Activated naive CD4-positive, alpha-beta T cell treated with anti-CD3 and anti-CD28 coated beads for 36 hours (primary cell): ENCODE results near the gene SYP. TPM values are rescaled to one million over a fixed set of nuclear protein-coding genes. Genes with fewer than 3 reads are reported as not detected.

Experiments
- CTCF ChIA-PET: fragments of 350-600 bp; sonication (Branson Sonifier 250); formaldehyde crosslinking; loops from one replicate; lab custom pipeline; 2021; ENCODE audit warnings: antibody characterized with exemption; lab: Charles Lee
- DNase-seq: peaks from one replicate; pipeline ENCODE4 v3.0.0-alpha.2; 2020
- H3K27ac Mint-ChIP-seq: one replicate; pipeline ENCODE4 v1.8.0; 2021; ENCODE audit warnings: mild to moderate bottlenecking, mixed read lengths
- H3K27me3 Mint-ChIP-seq: one replicate; pipeline ENCODE4 v1.8.0; 2021; ENCODE audit warnings: low read depth, mixed read lengths
- H3K36me3 Mint-ChIP-seq: one replicate; pipeline ENCODE4 v1.8.0; 2021; ENCODE audit warnings: low read depth, mixed read lengths
- H3K4me1 Mint-ChIP-seq: one replicate; pipeline ENCODE4 v1.8.0; 2021; ENCODE audit warnings: low read depth, mixed read lengths
- H3K4me3 Mint-ChIP-seq: one replicate; pipeline ENCODE4 v1.8.0; 2021; ENCODE audit warnings: mild to moderate bottlenecking, moderate library complexity, mixed read lengths
- H3K9me3 Mint-ChIP-seq: one replicate; pipeline ENCODE4 v1.8.0; 2021; ENCODE audit warnings: mixed read lengths
- intact Hi-C: fragments of 100-400 bp; cut with micrococcal nuclease; formaldehyde crosslinking; loops from one replicate; pipeline ENCODE4 v1.15.1; 2023
- total RNA-seq, 2 experiments: library from RNA; stranded (reverse); gene quantifications; one replicate each; pipeline ENCODE4 v1.2.3, GENCODE V29; 2021

Gene SYP
- total RNA-seq, 2 experiments from 2014 or later, result 2.5 to 2.6 TPM

DNA sequence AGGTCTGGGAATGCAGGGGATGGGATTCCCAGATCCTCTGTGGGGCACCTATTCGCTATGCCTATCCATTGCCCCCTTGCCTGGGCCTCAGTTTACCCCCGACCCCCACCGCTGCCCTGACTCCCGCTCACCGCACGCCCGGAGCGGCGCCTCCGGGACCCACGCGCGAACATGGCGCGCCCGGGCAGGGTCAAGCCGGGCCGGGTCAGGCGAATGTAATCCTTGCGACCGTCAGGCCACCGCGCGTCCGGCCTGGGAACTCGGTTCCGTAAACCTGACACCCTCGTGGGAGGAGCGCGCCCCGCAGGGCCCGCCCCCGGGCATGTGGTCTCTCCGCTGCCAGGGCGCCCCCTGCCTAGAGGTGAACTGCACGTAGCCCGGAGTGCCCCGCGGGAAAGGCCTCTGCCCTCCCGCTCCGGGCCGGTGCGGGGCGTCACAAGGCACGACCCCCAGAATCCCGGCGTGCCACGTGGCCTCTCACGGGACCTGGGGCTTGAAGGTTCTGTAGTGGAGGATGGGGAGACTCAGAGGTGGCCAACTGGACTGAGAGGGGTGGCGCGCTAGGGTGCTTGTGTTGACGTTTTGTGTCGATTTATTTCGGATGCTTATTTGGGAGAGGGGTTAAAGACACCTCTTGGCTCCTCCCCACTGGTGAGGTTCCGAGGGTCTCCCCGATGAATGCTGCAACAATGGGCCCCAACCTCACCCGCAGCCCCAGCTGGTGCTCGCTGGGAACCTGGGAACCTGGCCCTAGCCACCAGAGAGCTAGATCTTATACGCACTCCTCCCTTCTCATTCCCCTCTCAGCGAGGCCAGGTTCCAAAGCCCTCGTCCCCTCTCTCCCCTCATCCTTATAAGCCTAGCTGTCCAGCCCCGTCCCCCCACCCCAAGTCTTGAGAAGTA, 13.6 kb downstream of the SYP start, which contains the start of gene PRICKLE3:
TSS of gene PRICKLE3 (minus strand) at position 249 of the 903 bp plus-strand sequence. CDS start at position 173, 76 bp downstream.
- CTCF ChIA-PET, result interaction anchor here (0.6 kb wide), 1 partner anchor 25 kb away, joined by 3 read pairs; no protein-coding TSS in a partner anchor
- no peaks in the 10 kb centered on the region for H3K9me3 Mint-ChIP-seq
- peak; percentile 82 for DNase-seq
- H3K27ac Mint-ChIP-seq, result peak within 1 kb of the TSS; percentile 84
- H3K27me3 Mint-ChIP-seq, result no peaks in the 10 kb centered on the region
- H3K4me3 Mint-ChIP-seq, result peak within 1 kb of the TSS; percentile 83
- peaks cover 16% of the 10 kb centered on the region for H3K4me1 Mint-ChIP-seq
- intact Hi-C loops, result loop anchor here (5.0 kb wide), 1 partner anchor 691 kb away; the partner anchor contains the start of gene USP27X
- H3K36me3 Mint-ChIP-seq, result peaks cover 4% of the 10 kb centered on the region

DNA sequence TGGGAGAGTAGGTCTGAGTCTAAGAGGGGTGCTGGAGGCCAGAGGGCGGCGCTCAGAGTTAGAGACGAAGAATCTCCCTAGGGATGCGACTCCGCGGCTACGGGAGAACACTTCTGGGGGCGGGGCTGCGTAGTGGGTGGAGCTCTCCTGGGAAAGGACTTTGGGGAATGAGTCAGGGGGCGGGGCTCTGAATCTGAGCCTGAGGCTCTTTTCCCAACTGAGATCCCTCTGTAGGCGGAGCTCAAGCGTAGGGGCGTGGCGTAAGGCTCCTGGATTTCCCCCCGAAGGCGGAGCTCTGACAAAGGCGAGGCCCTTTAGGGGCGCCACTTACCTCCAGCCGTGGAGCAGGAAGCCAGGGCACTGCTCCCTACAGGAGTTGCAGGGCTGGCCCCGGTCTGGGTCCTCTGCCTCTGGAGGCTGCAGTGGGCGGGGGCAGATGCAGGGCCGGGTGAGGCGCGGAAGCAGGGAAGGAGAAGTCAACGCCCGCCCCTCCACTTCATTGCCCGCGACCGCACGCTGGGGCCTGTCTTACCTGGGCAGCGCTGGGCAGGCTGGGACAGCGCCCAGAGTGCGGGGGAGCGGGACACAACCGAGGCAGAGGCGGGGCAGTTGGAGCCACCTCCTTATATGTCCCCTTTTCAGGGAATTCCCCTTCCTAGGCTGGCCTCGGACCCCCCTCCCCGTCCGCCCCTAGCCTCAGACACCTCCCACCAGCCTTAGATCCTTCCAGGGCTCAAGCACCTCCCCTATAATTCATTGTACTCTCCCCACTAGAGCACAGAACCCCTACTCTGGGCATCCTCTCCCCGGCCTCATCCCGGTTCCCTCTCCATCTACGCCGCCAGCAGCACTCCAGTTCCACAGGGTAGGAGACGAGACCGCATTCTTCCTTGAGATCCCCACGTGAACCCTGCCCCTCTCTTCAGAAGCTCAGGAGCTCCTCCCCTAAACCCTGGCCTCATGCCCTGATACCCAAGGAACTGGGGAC, 15.4 kb downstream of the SYP start:
- Mint-ChIP-seq H3K27ac (peak overlapping the region; percentile 84), H3K27me3 (no peaks in the 10 kb centered on the region), H3K9me3 (no peaks in the 10 kb centered on the region), H3K36me3 (peaks cover 9% of the 10 kb centered on the region), H3K4me1 (peaks cover 13% of the 10 kb centered on the region), H3K4me3 (peak overlapping the region; percentile 83)
- intact Hi-C loops, result loop anchor here (1.0 to 5.0 kb wide), 3 partner anchors 12 to 693 kb away; partner anchors contain the start of gene USP27X
- DNase-seq, result peak; percentile 70
- CTCF ChIA-PET, result interaction anchor here (1.0 kb wide), 1 partner anchor 8 kb away, joined by 3 read pairs; no protein-coding TSS in a partner anchor

DNA sequence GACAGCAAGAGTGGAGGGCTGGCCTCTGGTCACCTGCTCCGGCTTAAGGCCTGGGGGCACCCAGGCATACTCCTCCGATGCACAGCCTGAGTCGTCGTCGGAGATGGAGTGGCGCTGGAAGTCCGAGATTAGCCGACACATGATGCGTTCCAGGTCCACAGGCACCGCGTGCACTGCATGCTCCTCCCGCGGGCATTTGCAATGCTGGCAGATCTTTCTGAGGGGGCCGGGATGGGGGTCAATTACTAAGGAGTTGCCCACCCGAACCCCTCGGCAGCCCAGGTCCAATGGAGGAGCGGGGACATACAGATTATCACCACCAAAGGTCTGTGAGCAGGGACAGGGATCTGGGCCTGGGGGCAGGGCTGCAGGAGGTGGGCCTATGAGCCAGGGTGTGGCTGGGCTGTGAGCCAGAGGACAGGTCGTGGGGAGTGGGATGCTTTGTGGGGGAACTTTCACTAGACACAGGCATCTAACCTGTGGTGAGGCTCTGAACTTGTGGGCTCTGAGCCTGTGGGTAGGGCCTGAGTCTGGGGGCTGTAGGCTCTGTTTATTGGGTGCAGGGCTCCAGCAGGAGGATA, 16.2 kb downstream of the SYP start:
- peaks cover 9% of the 10 kb centered on the region for H3K4me1 Mint-ChIP-seq
- no peak for DNase-seq
- H3K4me3 Mint-ChIP-seq, result no peak overlapping the region
- intact Hi-C loops, result loop anchor here (1.0 to 2.0 kb wide), 2 partner anchors 11 to 17 kb away; no protein-coding TSS in a partner anchor
- H3K27ac Mint-ChIP-seq, result no peak overlapping the region
- CTCF ChIA-PET, result interaction anchor here (1.0 kb wide), 1 partner anchor 9 kb away, joined by 3 read pairs; no protein-coding TSS in a partner anchor
- H3K36me3 Mint-ChIP-seq, result peaks cover 9% of the 10 kb centered on the region
- no peaks in the 10 kb centered on the region for H3K27me3 Mint-ChIP-seq
- no peaks in the 10 kb centered on the region for H3K9me3 Mint-ChIP-seq

DNA sequence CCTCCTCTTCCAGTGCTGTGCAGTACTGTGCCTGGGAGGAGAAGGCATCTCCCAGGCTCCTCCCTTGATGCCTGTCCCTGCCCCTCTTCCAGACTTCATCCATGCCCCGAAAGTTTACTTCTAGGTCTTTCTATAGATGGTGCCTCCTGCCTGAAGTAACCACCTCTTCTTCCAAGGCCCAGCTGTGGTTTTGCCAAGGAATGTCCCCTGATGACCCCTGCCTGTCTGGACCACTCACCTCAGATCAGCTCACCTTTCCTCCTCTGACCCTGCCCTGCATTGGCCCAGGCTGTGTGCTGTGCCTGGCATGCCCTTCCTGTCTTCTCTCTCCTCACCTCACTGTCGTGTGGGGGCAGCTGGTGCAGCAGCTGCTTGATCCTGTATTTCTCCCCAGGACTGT, 20.6 kb downstream of the SYP start:
- intact Hi-C loops, result no loop called here
- H3K4me1 Mint-ChIP-seq, result peaks cover 13% of the 10 kb centered on the region
- no peak for DNase-seq
- H3K27me3 Mint-ChIP-seq, result no peaks in the 10 kb centered on the region
- H3K36me3 Mint-ChIP-seq, result peaks cover 24% of the 10 kb centered on the region
- H3K9me3 Mint-ChIP-seq, result no peaks in the 10 kb centered on the region
- no peak overlapping the region for H3K4me3 Mint-ChIP-seq
- H3K27ac Mint-ChIP-seq, result no peak overlapping the region
- CTCF ChIA-PET, result no interaction called here

DNA sequence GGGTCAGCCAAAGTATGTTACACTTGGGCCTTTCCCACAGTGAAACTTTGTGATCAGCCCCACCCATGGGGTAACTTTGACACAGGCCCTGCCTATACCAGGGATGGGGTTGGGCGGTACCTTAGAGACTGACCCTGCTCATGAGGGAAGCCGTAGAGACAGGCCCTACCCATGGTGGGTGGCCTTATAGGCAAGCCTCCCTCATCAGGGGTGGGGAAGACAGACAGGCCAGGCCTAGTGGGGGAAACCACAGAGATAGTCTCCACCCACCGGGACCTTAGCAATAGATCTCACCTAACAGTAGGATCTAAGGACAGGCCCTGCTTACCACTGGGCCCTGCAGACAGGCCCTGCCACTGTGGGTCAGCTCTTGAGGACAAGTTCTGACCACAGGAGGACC, 21.5 kb downstream of the SYP start:
- H3K4me3 Mint-ChIP-seq, result no peak overlapping the region
- intact Hi-C loops, result no loop called here
- CTCF ChIA-PET, result no interaction called here
- no peaks in the 10 kb centered on the region for H3K9me3 Mint-ChIP-seq
- H3K27ac Mint-ChIP-seq, result no peak overlapping the region
- no peak for DNase-seq
- peaks cover 12% of the 10 kb centered on the region for H3K4me1 Mint-ChIP-seq
- no peaks in the 10 kb centered on the region for H3K27me3 Mint-ChIP-seq
- peaks cover 27% of the 10 kb centered on the region for H3K36me3 Mint-ChIP-seq

DNA sequence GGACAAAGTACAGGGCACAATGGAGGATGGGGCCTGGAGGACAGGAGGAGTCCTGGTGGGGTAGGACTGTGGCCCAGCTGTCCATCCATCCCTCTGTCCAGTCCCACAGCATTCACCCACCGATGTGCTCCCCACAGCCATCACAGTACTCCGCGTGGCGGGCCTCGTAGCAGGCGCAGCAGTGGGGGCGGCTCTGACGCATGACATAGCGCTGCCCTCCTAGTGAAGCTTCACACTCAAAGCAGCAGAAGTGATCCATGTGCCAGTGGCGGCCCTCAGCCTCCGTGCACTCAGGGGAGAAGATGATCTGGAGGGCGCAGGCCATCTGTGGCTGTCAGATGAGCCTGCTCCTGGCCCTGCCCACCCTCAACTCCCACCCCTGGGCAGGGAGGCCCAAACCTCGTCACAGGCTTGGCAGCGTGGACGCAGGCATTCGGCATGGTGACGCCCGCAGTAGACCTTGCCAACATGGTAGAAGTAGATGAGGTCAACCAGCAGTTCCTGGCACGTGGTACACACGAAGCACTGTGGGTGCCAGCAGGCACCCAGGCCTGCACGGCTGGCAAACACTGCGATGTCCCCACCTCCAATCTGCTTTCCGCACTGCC, 22.0 kb downstream of the SYP start:
- no peak overlapping the region for H3K27ac Mint-ChIP-seq
- CTCF ChIA-PET, result no interaction called here
- H3K36me3 Mint-ChIP-seq, result peaks cover 33% of the 10 kb centered on the region
- intact Hi-C loops, result no loop called here
- no peaks in the 10 kb centered on the region for H3K27me3 Mint-ChIP-seq
- H3K9me3 Mint-ChIP-seq, result no peaks in the 10 kb centered on the region
- H3K4me3 Mint-ChIP-seq, result no peak overlapping the region
- no peak for DNase-seq
- peaks cover 17% of the 10 kb centered on the region for H3K4me1 Mint-ChIP-seq

DNA sequence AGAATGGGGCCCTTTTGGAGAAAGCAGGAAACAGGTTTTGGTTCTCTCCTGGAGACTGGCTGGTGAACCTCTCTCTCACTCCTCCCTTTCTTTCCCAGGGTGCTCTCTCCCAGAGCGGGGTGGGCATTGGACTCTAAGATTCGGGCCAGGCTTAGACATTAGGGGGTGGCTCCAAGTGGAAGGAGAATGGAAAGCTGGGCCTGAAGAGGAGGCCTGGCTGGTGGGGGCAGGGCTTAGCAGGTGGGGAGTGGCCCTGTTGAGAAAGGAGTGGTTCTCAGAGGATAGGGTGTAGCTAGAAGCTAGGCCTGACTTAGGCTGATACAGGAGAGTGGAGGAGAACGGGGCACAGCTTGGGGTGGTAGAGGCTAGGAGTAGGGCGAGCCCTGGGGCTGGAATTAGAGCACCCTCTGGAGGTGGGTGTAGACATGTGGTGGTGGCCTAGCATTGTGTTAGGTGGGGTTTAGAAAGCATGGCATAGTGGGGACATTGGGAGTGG, 22.6 kb downstream of the SYP start:
- no peak for DNase-seq
- CTCF ChIA-PET, result no interaction called here
- Mint-ChIP-seq H3K9me3 (no peaks in the 10 kb centered on the region), H3K4me3 (no peak overlapping the region), H3K4me1 (peaks cover 20% of the 10 kb centered on the region), H3K27ac (peak overlapping the region; percentile 61), H3K36me3 (peaks cover 36% of the 10 kb centered on the region), H3K27me3 (no peaks in the 10 kb centered on the region)
- intact Hi-C loops, result no loop called here

DNA sequence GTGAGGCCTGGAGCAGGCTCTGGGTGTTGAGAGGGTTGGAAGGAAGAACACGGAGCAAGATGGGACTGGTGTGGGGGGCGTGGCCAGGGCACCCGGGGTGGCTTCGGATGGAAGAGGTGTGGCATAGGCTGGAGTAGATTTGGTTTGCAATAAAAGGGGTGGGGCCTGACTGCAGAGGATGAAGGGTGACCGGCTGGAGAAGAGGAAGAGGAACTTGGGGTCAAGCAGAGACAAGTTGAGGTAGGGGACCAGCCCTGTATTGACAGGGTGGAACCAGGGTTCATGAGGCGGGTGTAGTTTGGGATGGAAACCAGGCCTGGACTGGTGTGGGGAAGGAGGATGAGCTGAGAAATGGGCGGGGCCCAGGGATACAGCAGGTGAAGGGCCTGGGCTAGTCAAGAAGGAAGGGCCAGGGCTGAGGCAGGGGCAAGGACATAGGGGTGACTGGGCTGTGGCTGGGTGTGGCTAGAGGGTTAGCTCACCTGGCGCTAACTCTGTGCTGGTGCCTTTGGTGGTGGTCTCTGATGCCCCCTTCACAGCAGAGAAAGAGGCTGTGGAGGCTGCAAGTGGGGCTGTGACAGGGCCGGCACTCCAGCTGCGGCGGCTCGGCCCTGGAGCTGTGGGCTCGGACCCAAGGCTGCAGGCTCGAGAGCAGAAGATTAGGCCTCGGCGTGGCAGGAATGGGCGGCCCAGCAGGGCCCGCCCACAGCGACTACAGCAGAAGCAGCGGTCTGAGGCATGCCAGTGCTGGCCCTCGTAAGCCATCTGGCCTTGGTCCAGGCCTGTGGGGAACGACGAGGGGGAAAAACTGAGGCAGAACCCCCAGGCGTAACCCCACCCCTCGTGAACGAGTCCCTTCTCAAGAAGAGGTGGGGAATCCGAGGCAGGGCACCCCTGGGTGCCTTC, 23.3 kb downstream of the SYP start:
- Mint-ChIP-seq H3K4me1 (peaks cover 20% of the 10 kb centered on the region), H3K36me3 (peaks cover 32% of the 10 kb centered on the region), H3K27me3 (no peaks in the 10 kb centered on the region), H3K9me3 (no peaks in the 10 kb centered on the region), H3K4me3 (no peak overlapping the region), H3K27ac (peak overlapping the region; percentile 61)
- CTCF ChIA-PET, result no interaction called here
- DNase-seq, result no peak
- intact Hi-C loops, result no loop called here

DNA sequence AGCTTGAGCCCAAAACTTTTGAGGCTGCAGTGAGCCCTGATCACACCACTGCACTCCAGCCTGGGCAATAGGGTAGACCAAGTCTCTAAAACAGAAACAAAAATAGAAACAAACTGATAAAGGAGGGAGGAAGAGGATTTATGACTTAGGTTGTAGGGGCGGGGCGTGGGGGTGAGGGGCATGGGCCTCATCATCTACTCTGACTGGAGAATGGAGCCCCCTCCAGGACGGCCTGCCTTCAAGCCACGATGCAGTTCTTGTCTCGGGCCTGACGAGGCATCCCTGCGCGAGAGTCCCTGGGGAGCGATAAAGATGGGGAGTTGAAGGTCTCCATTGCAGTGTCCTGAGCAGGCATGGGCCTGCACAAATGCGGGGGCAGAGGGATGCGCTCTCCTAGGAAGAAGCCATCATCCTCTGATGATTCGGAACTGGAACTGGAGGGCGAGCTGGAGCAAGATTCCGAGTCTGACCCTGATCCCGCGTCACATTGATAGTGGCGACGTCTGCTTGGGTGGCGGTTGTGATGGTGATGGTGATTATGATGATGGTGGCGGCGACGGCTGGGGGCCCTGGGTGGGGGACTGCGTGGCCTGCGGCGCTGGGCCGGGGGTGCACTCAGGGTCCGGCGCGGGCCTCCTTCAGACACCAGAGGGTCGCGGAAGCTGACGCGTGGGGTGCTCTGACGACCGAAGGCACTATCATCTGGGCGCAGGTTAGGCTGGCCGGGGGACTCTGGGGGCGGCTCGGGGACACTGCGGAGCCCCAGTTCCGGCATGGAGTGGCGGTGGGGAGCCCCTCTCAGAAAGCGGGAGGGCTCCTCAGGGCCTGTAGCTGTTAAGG, 24.3 kb downstream of the SYP start:
- DNase-seq, result no peak
- Mint-ChIP-seq H3K36me3 (peaks cover 32% of the 10 kb centered on the region), H3K27me3 (no peaks in the 10 kb centered on the region), H3K9me3 (no peaks in the 10 kb centered on the region), H3K4me3 (no peak overlapping the region), H3K4me1 (peaks cover 20% of the 10 kb centered on the region), H3K27ac (no peak overlapping the region)
- intact Hi-C loops, result no loop called here
- CTCF ChIA-PET, result no interaction called here

DNA sequence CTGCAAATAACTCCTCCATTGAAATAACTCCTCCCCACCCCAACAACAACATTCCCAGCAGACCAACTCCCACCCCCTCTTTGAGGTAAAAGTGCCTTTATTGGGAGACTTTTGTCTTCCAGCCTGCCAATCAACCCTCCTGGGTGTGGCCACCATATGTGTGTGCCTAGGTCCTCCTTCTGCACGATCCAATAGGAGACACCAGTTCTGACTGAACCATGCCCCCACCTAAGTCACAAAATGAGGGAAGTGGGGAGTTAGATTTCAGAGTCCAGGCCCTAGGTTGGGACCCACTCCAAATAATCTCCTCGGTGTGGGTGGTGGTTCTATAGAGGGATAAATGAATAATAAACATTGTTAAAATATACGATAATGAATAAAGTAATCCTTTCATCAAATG, 25.3 kb downstream of the SYP start:
- DNase-seq, result no peak
- H3K9me3 Mint-ChIP-seq, result no peaks in the 10 kb centered on the region
- no peaks in the 10 kb centered on the region for H3K27me3 Mint-ChIP-seq
- H3K27ac Mint-ChIP-seq, result no peak overlapping the region
- H3K4me3 Mint-ChIP-seq, result no peak overlapping the region
- intact Hi-C loops, result loop anchor here (5.0 kb wide), 1 partner anchor 132 kb away; the partner anchor contains the start of gene TFE3
- CTCF ChIA-PET, result interaction anchor here (0.9 kb wide), 1 partner anchor 95 kb away, joined by 3 read pairs; no protein-coding TSS in a partner anchor
- peaks cover 20% of the 10 kb centered on the region for H3K4me1 Mint-ChIP-seq
- peaks cover 28% of the 10 kb centered on the region for H3K36me3 Mint-ChIP-seq
